Rectal smooth muscle tissue (tissue), 1 donor: Measurements from ENCODE around the gene NDFIP1.

Experiments used
- H3K27ac ChIP-seq: one replicate; pipeline ENCODE4 v1.7.0; 2013; ENCODE audit warnings: low read depth, low read length, inconsistent platforms
- H3K27me3 ChIP-seq: one replicate; pipeline ENCODE4 v1.7.0; 2013; ENCODE audit warnings: low read length; ENCODE audit not compliant: control insufficient read depth, insufficient read depth
- H3K36me3 ChIP-seq: one replicate; pipeline ENCODE4 v1.7.0; 2013; ENCODE audit warnings: low read length; ENCODE audit not compliant: control insufficient read depth, insufficient read depth
- H3K4me1 ChIP-seq: one replicate; pipeline ENCODE4 v1.7.0; 2013; ENCODE audit warnings: low read length; ENCODE audit not compliant: control insufficient read depth, insufficient read depth
- H3K4me3 ChIP-seq: one replicate; pipeline ENCODE4 v1.7.0; 2013; ENCODE audit warnings: low read length
- H3K9ac ChIP-seq: one replicate; pipeline ENCODE4 v1.7.0; 2013; ENCODE audit warnings: low read length

Gene NDFIP1

GRCh38 chr5:142189813-142190212 is 81.2 kb downstream of the NDFIP1 start:
- no peaks in the 10 kb centered on the region for H3K27me3 ChIP-seq
- H3K4me3 ChIP-seq: no peak overlapping the region
- no peak overlapping the region for H3K9ac ChIP-seq

GRCh38 chr5:142191776-142192175 is 83.2 kb downstream of the NDFIP1 start:
- no peak overlapping the region for H3K27ac ChIP-seq
- H3K36me3 ChIP-seq: no peaks in the 10 kb centered on the region
- no peak overlapping the region for H3K9ac ChIP-seq
- no peaks in the 10 kb centered on the region for H3K4me1 ChIP-seq
- H3K27me3 ChIP-seq: no peaks in the 10 kb centered on the region
- H3K4me3 ChIP-seq: no peak overlapping the region

More at GRCh38 chr5:142189813-142190212, 81.2 kb downstream of the NDFIP1 start:
- H3K27ac ChIP-seq: no peak overlapping the region
- H3K36me3 ChIP-seq: no peaks in the 10 kb centered on the region
- H3K4me1 ChIP-seq: no peaks in the 10 kb centered on the region

- H3K27ac ChIP-seq: no peak overlapping the region
- no peaks in the 10 kb centered on the region for H3K4me1 ChIP-seq
- H3K27me3 ChIP-seq: no peaks in the 10 kb centered on the region
- no peaks in the 10 kb centered on the region for H3K36me3 ChIP-seq
- H3K4me3 ChIP-seq: no peak overlapping the region
- H3K9ac ChIP-seq: no peak overlapping the region
Measured at GRCh38 chr5:142192286-142193113, 83.9 kb downstream of the NDFIP1 start.

GRCh38 chr5:142193114-142193428 is 84.5 kb downstream of the NDFIP1 start:
- H3K4me1 ChIP-seq: no peaks in the 10 kb centered on the region
- H3K4me3 ChIP-seq: no peak overlapping the region
- no peaks in the 10 kb centered on the region for H3K36me3 ChIP-seq
- no peak overlapping the region for H3K27ac ChIP-seq
- no peak overlapping the region for H3K9ac ChIP-seq
- H3K27me3 ChIP-seq: no peaks in the 10 kb centered on the region

- Histone ChIP-seq H3K9ac (no peak overlapping the region), H3K4me1 (no peaks in the 10 kb centered on the region), H3K36me3 (no peaks in the 10 kb centered on the region), H3K4me3 (no peak overlapping the region), H3K27me3 (no peaks in the 10 kb centered on the region), H3K27ac (no peak overlapping the region)
Measured at GRCh38 chr5:142197098-142197497, 88.5 kb downstream of the NDFIP1 start.

- Histone ChIP-seq H3K9ac (no peak overlapping the region), H3K4me1 (no peaks in the 10 kb centered on the region), H3K27me3 (no peaks in the 10 kb centered on the region), H3K4me3 (no peak overlapping the region), H3K27ac (no peak overlapping the region), H3K36me3 (no peaks in the 10 kb centered on the region)
Measured at GRCh38 chr5:142197781-142198180, 89.2 kb downstream of the NDFIP1 start.

- no peaks in the 10 kb centered on the region for H3K36me3 ChIP-seq
- no peaks in the 10 kb centered on the region for H3K4me1 ChIP-seq
- no peak overlapping the region for H3K27ac ChIP-seq
- H3K9ac ChIP-seq: no peak overlapping the region
- H3K4me3 ChIP-seq: no peak overlapping the region
- H3K27me3 ChIP-seq: no peaks in the 10 kb centered on the region
Measured at GRCh38 chr5:142199388-142199787, 90.8 kb downstream of the NDFIP1 start.

- H3K9ac ChIP-seq: no peak overlapping the region
- no peaks in the 10 kb centered on the region for H3K36me3 ChIP-seq
- H3K27ac ChIP-seq: no peak overlapping the region
- no peak overlapping the region for H3K4me3 ChIP-seq
- no peaks in the 10 kb centered on the region for H3K27me3 ChIP-seq
- H3K4me1 ChIP-seq: no peaks in the 10 kb centered on the region
Measured at GRCh38 chr5:142200387-142200786, 91.8 kb downstream of the NDFIP1 start.

- Histone ChIP-seq H3K27me3 (no peaks in the 10 kb centered on the region), H3K27ac (no peak overlapping the region), H3K36me3 (no peaks in the 10 kb centered on the region), H3K4me1 (no peaks in the 10 kb centered on the region), H3K4me3 (no peak overlapping the region), H3K9ac (no peak overlapping the region)
Measured at GRCh38 chr5:142201471-142201887, 92.9 kb downstream of the NDFIP1 start.

GRCh38 chr5:142202282-142202681 is 93.7 kb downstream of the NDFIP1 start:
- Histone ChIP-seq H3K9ac (no peak overlapping the region), H3K36me3 (no peaks in the 10 kb centered on the region), H3K4me1 (no peaks in the 10 kb centered on the region), H3K27me3 (no peaks in the 10 kb centered on the region), H3K4me3 (no peak overlapping the region), H3K27ac (no peak overlapping the region)
